Mammary epithelial cell (primary cell): ENCODE measurements around the gene HAT1.

Experiments used
- CTCF ChIP-seq, 2 donors: IDR thresholded peaks in 1 of 2; conservative IDR thresholded peaks in 1 of 2; 2 replicates each; pipeline ENCODE4 v1.5.1; 2011 to 2012; ENCODE audit warnings: inconsistent platforms in 2 of 2, low read length in 2 of 2, mild to moderate bottlenecking in 2 of 2, control low read depth in 1 of 2, low read depth in 1 of 2; ENCODE audit not compliant: insufficient read depth in 1 of 2; ENCODE audit errors: extremely low read depth in 1 of 2
- EZH2 ChIP-seq: IDR thresholded peaks from 2 replicates; pipeline ENCODE4 v1.6.1; 2012; ENCODE audit warnings: low read length, inconsistent platforms, borderline replicate concordance

GRCh38 chr2:172009823-172010222, 87.6 kb downstream of the HAT1 start:
- TF ChIP-seq CTCF (conservative IDR thresholded peaks at IDR 0.05 in 1 of 2, IDR thresholded peaks at IDR 0.05 in 1 of 2; ENCODE audit: extremely low read depth in 1 of 2, insufficient read depth in 1 of 2, low read depth in 1 of 2, low read length in 2 of 2) (no peak), EZH2 (no peak)
